ENCODE data around the gene ESR1. TPM values are rescaled to one million over a fixed set of nuclear protein-coding genes. Genes with fewer than 3 reads are reported as not detected.

The ESR1 gene
- total RNA-seq, 1 experiment from 2014 or later, result 0.98 TPM

- TF ChIP-seq ZNF532 (CRISPR knock-in tag; IDR thresholded peaks at IDR 0.05; ENCODE audit: borderline replicate concordance) (no peak), HMGXB4 (CRISPR knock-in tag; IDR thresholded peaks at IDR 0.05) (no peak), ARID4B (CRISPR knock-in tag; IDR thresholded peaks at IDR 0.05; ENCODE audit: borderline replicate concordance) (no peak), SMAD4 (CRISPR knock-in tag; IDR thresholded peaks at IDR 0.05) (no peak), CBFB (CRISPR knock-in tag; IDR thresholded peaks at IDR 0.05; ENCODE audit: low read depth) (no peak), NR1H2 (CRISPR knock-in tag; IDR thresholded peaks at IDR 0.05) (no peak), TP53 (CRISPR knock-in tag; IDR thresholded peaks at IDR 0.05) (no peak), FOXJ3 (CRISPR knock-in tag; IDR thresholded peaks at IDR 0.05; ENCODE audit: borderline replicate concordance) (no peak), JAZF1 (CRISPR knock-in tag; IDR thresholded peaks at IDR 0.05) (no peak), ZNF671 (CRISPR knock-in tag; IDR thresholded peaks at IDR 0.05) (no peak), ZNF263 (CRISPR knock-in tag; IDR thresholded peaks at IDR 0.05; ENCODE audit: low read depth) (no peak), ZNF138 (CRISPR knock-in tag; conservative IDR thresholded peaks at IDR 0.05) (no peak)
- TF ChIP-seq, protein P1, sequence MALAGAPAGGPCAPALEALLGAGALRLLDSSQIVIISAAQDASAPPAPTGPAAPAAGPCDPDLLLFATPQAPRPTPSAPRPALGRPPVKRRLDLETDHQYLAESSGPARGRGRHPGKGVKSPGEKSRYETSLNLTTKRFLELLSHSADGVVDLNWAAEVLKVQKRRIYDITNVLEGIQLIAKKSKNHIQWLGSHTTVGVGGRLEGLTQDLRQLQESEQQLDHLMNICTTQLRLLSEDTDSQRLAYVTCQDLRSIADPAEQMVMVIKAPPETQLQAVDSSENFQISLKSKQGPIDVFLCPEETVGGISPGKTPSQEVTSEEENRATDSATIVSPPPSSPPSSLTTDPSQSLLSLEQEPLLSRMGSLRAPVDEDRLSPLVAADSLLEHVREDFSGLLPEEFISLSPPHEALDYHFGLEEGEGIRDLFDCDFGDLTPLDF (CRISPR knock-in tag; IDR thresholded peaks at IDR 0.05), result no peak
- TF ChIP-seq, protein P2, sequence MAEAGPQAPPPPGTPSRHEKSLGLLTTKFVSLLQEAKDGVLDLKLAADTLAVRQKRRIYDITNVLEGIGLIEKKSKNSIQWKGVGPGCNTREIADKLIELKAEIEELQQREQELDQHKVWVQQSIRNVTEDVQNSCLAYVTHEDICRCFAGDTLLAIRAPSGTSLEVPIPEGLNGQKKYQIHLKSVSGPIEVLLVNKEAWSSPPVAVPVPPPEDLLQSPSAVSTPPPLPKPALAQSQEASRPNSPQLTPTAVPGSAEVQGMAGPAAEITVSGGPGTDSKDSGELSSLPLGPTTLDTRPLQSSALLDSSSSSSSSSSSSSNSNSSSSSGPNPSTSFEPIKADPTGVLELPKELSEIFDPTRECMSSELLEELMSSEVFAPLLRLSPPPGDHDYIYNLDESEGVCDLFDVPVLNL (CRISPR knock-in tag; IDR thresholded peaks at IDR 0.05; ENCODE audit: borderline replicate concordance, low read depth), result no peak
Measured at GRCh38 chr6:152155792-152156191, 348.3 kb downstream of the ESR1 start (continued).
